Osteoblast (primary cell): Measurements from ENCODE around the gene ITPRIPL2. TPM values are rescaled to one million over a fixed set of nuclear protein-coding genes. Genes with fewer than 3 reads are reported as not detected.

Experiments used
- DNase-seq: peaks from one replicate; pipeline ENCODE4 v3.0.0; 2011; ENCODE audit warnings: low spot score, mixed read lengths; ENCODE audit not compliant: insufficient read length; ENCODE audit errors: missing footprints
- H2AFZ ChIP-seq: 2 replicates; pipeline ENCODE4 v1.6.0; 2011; ENCODE audit warnings: mild to moderate bottlenecking, low read length
- H3K27ac ChIP-seq: 2 replicates; pipeline ENCODE4 v1.5.1; 2011; ENCODE audit warnings: mild to moderate bottlenecking, low read depth, low read length, moderate library complexity
- H3K27me3 ChIP-seq: 2 replicates; pipeline ENCODE4 v1.6.0; 2012; ENCODE audit warnings: mild to moderate bottlenecking, control low read depth, inconsistent platforms, low read length, moderate library complexity; ENCODE audit not compliant: insufficient read depth
- H3K36me3 ChIP-seq: 2 replicates; pipeline ENCODE4 v1.5.1; 2011; ENCODE audit warnings: mild to moderate bottlenecking, low read length, control low read depth, moderate library complexity; ENCODE audit not compliant: insufficient read depth
- H3K4me1 ChIP-seq: 2 replicates; pipeline ENCODE4 v1.5.1; 2011; ENCODE audit warnings: mild to moderate bottlenecking, low read length, control low read depth, moderate library complexity; ENCODE audit not compliant: insufficient read depth
- H3K4me2 ChIP-seq: 2 replicates; pipeline ENCODE4 v1.6.0; 2011; ENCODE audit warnings: mild to moderate bottlenecking, low read length; ENCODE audit not compliant: insufficient read depth
- H3K4me3 ChIP-seq: fragments of 200-600 bp; sonication (generic); 3 replicates; pipeline ENCODE4 v1.5.1; 2012; ENCODE audit warnings: mild to moderate bottlenecking, low read length, inconsistent platforms; ENCODE audit not compliant: insufficient read depth
- H3K79me2 ChIP-seq: 2 replicates; pipeline ENCODE4 v1.6.0; 2012; ENCODE audit warnings: mild to moderate bottlenecking, low read length, control low read depth, inconsistent platforms; ENCODE audit not compliant: insufficient read depth
- H3K9me3 ChIP-seq: 2 replicates; pipeline ENCODE4 v1.5.1; 2011; ENCODE audit warnings: low read depth, low read length, control low read depth
- H4K20me1 ChIP-seq: 2 replicates; pipeline ENCODE4 v1.6.0; 2012; ENCODE audit warnings: mild to moderate bottlenecking, low read length, control low read depth; ENCODE audit not compliant: insufficient read depth
- CTCF ChIP-seq: IDR thresholded peaks from 2 replicates; pipeline ENCODE4 v1.5.1; 2011; ENCODE audit warnings: mild to moderate bottlenecking, low read depth, low read length, moderate library complexity; ENCODE audit errors: extremely low read depth
- total RNA-seq: library from RNA; depleted of rRNA; stranded (reverse); fragments of >200 nt; gene quantifications from 2 replicates; pipeline ENCODE4 v1.2.3, GENCODE V29; 2012

The ITPRIPL2 gene
- total RNA-seq, 1 donor: 59.4 TPM

GRCh38 chr16:19170043-19170655 lies 56.4 kb downstream of the ITPRIPL2 start:
- DNase-seq: no peak
- Histone ChIP-seq H3K79me2 (no peaks in the 10 kb centered on the region), H3K27me3 (peaks cover 35% of the 10 kb centered on the region), H4K20me1 (no peaks in the 10 kb centered on the region), H3K27ac (no peak overlapping the region), H3K4me3 (no peak overlapping the region), H2AFZ (no peak overlapping the region), H3K9me3 (no peaks in the 10 kb centered on the region), H3K4me2 (no peak overlapping the region), H3K4me1 (no peaks in the 10 kb centered on the region), H3K36me3 (no peaks in the 10 kb centered on the region)
- TF ChIP-seq CTCF: no peak

Other genes with a start within 250 kb of the ITPRIPL2 start
- gene SMG1, start 187.6 kb upstream of the ITPRIPL2 start, total RNA-seq: 99.6 and 101 TPM in 2 replicates
- 1.1 and 1.5 TPM in 2 replicates for gene TMC7, start 130.0 kb upstream of the ITPRIPL2 start, total RNA-seq
- gene COQ7, start 46.4 kb upstream of the ITPRIPL2 start, total RNA-seq: 17.4 and 20.3 TPM in 2 replicates
- gene SYT17, start 54.3 kb downstream of the ITPRIPL2 start, total RNA-seq: under 0.01 and 0.29 TPM in 2 replicates
- gene CLEC19A, start 171.8 kb downstream of the ITPRIPL2 start, total RNA-seq: not detected in 2 replicates